Peyer's patch (tissue), 4 donors: ENCODE measurements around the gene UBE2E3. TPM values are rescaled to one million over a fixed set of nuclear protein-coding genes. Genes with fewer than 3 reads are reported as not detected.

Source experiments
- DNase-seq, 3 donors: peaks; one replicate each; pipeline ENCODE4 v3.0.0-alpha.2; 2017 to 2019
- H3K27ac ChIP-seq, 4 donors: fragments of 200-600 bp; sonication (generic); one replicate each; pipeline ENCODE4 v1.5.1; 2016 to 2019
- H3K27me3 ChIP-seq, 2 donors: fragments of 200-600 bp; sonication (generic); one replicate each; pipeline ENCODE4 v1.5.1; 2019
- H3K36me3 ChIP-seq, 3 donors: fragments of 200-600 bp; sonication (generic); one replicate each; pipeline ENCODE4 v1.5.1; 2016 to 2019
- H3K4me1 ChIP-seq, 4 donors: fragments of 200-600 bp; sonication (generic); one replicate each; pipeline ENCODE4 v1.5.1; 2016 to 2019
- H3K4me3 ChIP-seq, 4 donors: fragments of 200-600 bp; sonication (generic); 1 replicate in 3 of 4; 2 replicates in 1 of 4; pipeline ENCODE4 v1.5.1; 2016 to 2019; ENCODE audit warnings: mild to moderate bottlenecking in 1 of 4
- H3K9me3 ChIP-seq, 4 donors: fragments of 200-600 bp; sonication (generic); one replicate each; pipeline ENCODE4 v1.5.1; 2016 to 2019; ENCODE audit warnings: mild to moderate bottlenecking in 1 of 4
- POLR2A ChIP-seq, 2 donors: fragments of 450-650 bp; IDR thresholded peaks; one replicate each; pipeline ENCODE4 v1.5.1; 2017; ENCODE audit warnings: antibody characterized with exemption in 2 of 2, mild to moderate bottlenecking in 2 of 2, moderate library complexity in 2 of 2
- total RNA-seq, 4 donors: library from RNA; depleted of rRNA; stranded (reverse); fragments of >200 nt; gene quantifications; one replicate each; pipeline ENCODE4 v1.1.0, GENCODE V29; 2016
- TF ChIP-seq, protein P1 (sequence below), 6 experiments: fragments of 450-650 bp in 4 of 6; fragments of 200-600 bp in 2 of 6; sonication (generic) in 1 of 6; IDR thresholded peaks; one replicate each; pipeline ENCODE4 v1.5.1; 2017 to 2019; ENCODE audit warnings: antibody characterized with exemption in 6 of 6, mild to moderate bottlenecking in 3 of 6, moderate library complexity in 1 of 6

UBE2E3 gene
- total RNA-seq, 4 donors from 2014 or later, result 52.3 to 96.6 (median 72.8) TPM

DNA sequence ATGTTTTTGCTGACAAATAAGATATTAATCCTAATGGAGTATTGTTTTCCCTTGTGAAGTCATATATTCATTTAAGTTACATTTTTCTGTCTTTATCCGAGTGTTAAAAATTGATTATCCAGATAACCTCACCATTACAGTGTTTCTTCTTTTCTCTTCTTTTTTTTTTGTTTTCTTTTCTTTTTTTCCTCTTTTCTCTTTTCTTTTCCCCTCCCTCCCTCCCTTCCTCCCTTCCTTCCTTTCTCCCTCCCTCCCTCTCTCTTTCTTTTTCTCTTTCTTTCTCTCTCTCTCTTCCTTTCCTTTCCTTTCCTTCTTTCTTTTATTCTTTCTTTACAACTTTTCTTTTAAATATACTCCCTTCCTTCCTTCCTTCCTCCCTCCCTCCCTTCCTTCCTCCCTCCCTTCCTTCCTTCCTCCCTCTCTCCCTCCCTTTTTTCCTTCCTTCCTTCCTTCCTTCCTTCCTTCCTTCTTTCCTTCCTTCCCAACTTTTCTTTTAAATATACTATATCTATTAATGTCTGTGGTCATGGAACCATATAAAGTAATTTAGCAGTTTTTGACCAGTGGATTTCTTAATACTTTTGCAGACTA, 40.9 kb downstream of the UBE2E3 start:
- H3K4me1 ChIP-seq, result no peaks in the 10 kb centered on the region
- H3K4me3 ChIP-seq, result no peak overlapping the region
- TF ChIP-seq, protein P1, sequence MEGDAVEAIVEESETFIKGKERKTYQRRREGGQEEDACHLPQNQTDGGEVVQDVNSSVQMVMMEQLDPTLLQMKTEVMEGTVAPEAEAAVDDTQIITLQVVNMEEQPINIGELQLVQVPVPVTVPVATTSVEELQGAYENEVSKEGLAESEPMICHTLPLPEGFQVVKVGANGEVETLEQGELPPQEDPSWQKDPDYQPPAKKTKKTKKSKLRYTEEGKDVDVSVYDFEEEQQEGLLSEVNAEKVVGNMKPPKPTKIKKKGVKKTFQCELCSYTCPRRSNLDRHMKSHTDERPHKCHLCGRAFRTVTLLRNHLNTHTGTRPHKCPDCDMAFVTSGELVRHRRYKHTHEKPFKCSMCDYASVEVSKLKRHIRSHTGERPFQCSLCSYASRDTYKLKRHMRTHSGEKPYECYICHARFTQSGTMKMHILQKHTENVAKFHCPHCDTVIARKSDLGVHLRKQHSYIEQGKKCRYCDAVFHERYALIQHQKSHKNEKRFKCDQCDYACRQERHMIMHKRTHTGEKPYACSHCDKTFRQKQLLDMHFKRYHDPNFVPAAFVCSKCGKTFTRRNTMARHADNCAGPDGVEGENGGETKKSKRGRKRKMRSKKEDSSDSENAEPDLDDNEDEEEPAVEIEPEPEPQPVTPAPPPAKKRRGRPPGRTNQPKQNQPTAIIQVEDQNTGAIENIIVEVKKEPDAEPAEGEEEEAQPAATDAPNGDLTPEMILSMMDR (IDR thresholded peaks at IDR 0.05), result no peak
- TF ChIP-seq POLR2A (IDR thresholded peaks at IDR 0.05), result no peak
- H3K36me3 ChIP-seq, result no peaks in the 10 kb centered on the region
- no peak for DNase-seq
- H3K9me3 ChIP-seq, result no peaks in the 10 kb centered on the region
- no peaks in the 10 kb centered on the region for H3K27me3 ChIP-seq
- H3K27ac ChIP-seq, result no peak overlapping the region

DNA sequence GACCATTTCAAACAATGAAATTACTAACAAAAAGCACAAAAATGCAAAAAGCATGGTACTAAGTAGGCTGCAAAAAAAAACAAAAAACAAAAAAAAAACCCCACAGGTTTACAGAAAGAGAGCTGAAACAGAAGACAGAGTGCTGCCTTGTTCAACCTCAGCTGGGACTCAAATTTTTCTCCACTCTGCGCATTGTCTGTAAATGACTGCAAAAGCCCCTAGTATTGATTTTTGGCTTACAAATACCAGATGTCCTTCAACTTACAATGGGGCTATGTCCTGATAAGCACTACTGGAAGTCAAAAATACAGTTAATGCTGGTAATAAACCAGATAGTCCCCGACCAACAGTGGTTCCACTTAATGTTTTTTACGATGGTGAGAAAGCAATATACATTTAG, 42.2 kb downstream of the UBE2E3 start:
- H3K4me3 ChIP-seq, result no peak overlapping the region
- no peak for TF ChIP-seq POLR2A (IDR thresholded peaks at IDR 0.05)
- TF ChIP-seq, protein P1 (IDR thresholded peaks at IDR 0.05), result no peak
- no peaks in the 10 kb centered on the region for H3K27me3 ChIP-seq
- no peaks in the 10 kb centered on the region for H3K4me1 ChIP-seq
- DNase-seq, result no peak
- H3K36me3 ChIP-seq, result no peaks in the 10 kb centered on the region
- H3K27ac ChIP-seq, result no peak overlapping the region
- no peaks in the 10 kb centered on the region for H3K9me3 ChIP-seq

DNA sequence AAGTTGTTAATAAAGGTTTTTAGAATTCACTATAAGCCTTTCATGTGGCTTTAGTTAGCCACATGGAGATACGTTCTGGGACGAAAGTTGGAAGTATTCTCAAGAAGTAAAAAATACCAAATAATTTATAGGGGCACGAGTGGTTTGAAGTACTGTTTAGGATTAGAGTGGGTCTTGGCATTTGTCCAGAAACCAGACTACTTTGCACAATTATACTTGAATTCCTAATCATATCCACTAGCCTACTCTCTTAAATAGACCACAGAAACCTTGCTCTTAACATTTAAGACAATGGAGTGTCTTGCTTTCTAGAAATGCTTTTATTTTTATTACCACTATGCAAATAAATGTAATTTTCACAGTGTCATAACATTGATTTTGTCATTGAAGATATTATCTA, 44.6 kb downstream of the UBE2E3 start:
- DNase-seq, result no peak
- Histone ChIP-seq H3K4me1 (no peaks in the 10 kb centered on the region), H3K9me3 (no peaks in the 10 kb centered on the region), H3K27ac (no peak overlapping the region), H3K36me3 (no peaks in the 10 kb centered on the region), H3K27me3 (no peaks in the 10 kb centered on the region), H3K4me3 (no peak overlapping the region)
- TF ChIP-seq, protein P1 (IDR thresholded peaks at IDR 0.05), result no peak
- no peak for TF ChIP-seq POLR2A (IDR thresholded peaks at IDR 0.05)

DNA sequence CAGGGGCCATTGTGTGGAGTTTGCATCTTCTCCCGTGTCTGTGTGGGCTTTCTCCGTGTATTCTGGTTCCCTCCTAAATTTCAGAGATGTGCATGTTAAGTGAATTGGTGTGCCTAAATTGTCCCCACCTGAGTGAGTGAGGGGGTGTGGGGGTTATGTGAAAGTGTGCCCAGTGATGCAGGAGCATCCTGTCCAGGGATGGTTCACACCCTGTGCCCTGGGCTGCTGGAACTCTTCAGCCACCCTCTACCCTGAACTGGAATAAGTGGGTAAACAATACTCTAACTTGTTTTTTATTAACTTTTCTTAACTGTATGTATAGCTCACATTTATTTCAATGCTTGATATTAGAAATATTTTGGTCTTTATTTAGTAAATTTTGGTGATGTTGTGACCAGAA, 56.0 kb downstream of the UBE2E3 start:
- no peak overlapping the region for H3K4me3 ChIP-seq
- H3K36me3 ChIP-seq, result no peaks in the 10 kb centered on the region
- no peaks in the 10 kb centered on the region for H3K9me3 ChIP-seq
- TF ChIP-seq, protein P1 (IDR thresholded peaks at IDR 0.05), result no peak
- TF ChIP-seq POLR2A (IDR thresholded peaks at IDR 0.05), result no peak
- H3K4me1 ChIP-seq, result no peaks in the 10 kb centered on the region
- no peaks in the 10 kb centered on the region for H3K27me3 ChIP-seq
- no peak for DNase-seq
- no peak overlapping the region for H3K27ac ChIP-seq

DNA sequence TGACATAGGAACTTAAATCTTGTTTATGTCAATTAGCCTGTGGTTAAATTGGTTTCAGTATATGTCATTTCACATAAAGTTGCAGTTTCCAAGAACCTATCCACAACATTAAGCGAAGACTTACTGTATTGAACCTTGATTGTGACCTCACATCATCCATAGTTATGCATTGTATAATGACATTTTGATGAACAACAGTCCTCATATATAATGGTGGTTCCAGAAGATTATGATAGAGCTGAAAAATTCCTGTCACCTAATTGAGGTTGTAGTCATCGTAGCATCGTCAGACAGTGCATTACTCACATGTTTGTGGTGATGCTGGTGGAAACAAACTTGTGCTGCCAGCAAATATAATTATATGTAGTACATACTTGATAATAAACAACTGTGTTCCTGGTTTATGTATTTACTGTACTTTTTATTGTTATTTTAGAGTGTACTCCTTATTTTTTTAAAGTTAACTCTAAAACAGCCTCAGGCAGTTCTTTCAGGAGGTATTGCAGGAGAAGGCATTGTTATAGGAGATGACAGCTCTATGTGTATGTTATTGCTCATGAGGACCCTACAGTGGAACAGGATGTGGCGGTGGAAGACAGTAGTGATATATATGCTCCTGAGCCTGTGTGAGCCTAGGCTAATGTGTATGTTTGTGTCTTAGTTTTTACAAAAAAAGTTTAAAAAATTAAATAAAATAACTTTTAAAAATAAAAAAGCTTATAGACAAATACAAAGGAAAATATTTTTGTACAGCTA, 56.6 kb downstream of the UBE2E3 start:
- Histone ChIP-seq H3K4me1 (no peaks in the 10 kb centered on the region), H3K4me3 (no peak overlapping the region), H3K27me3 (no peaks in the 10 kb centered on the region), H3K36me3 (no peaks in the 10 kb centered on the region), H3K27ac (no peak overlapping the region), H3K9me3 (no peaks in the 10 kb centered on the region)
- TF ChIP-seq, protein P1 (IDR thresholded peaks at IDR 0.05), result no peak
- no peak for TF ChIP-seq POLR2A (IDR thresholded peaks at IDR 0.05)
- DNase-seq, result no peak
